Liver (tissue), 9 donors: Measurements from ENCODE around the gene CHTOP. TPM values are rescaled to one million over a fixed set of nuclear protein-coding genes. Genes with fewer than 3 reads are reported as not detected.

Experiments used
- DNase-seq: peaks from one replicate; pipeline ENCODE4 v3.0.0-alpha.2; 2017; ENCODE audit warnings: low spot score
- H3K27ac ChIP-seq, 2 donors: one replicate each; pipeline ENCODE4 v1.7.0; 2013; ENCODE audit warnings: inconsistent platforms in 2 of 2, low read length in 2 of 2, control low read depth in 1 of 2, low read depth in 1 of 2, mild to moderate bottlenecking in 1 of 2
- H3K27me3 ChIP-seq, 4 donors: one replicate each; pipeline versions ENCODE4 v1.6.1 to v1.7.0; 2013; ENCODE audit warnings: low read length in 3 of 4, inconsistent platforms in 1 of 4, mild to moderate bottlenecking in 1 of 4, moderate library complexity in 1 of 4; ENCODE audit not compliant: control insufficient read depth in 4 of 4, insufficient read depth in 4 of 4
- H3K36me3 ChIP-seq, 4 donors: one replicate each; pipeline versions ENCODE4 v1.6.1 to v1.7.0; 2013; ENCODE audit warnings: low read length in 3 of 4, mild to moderate bottlenecking in 3 of 4, low read depth in 1 of 4, moderate library complexity in 1 of 4; ENCODE audit not compliant: control insufficient read depth in 4 of 4, insufficient read depth in 3 of 4
- H3K4me1 ChIP-seq, 4 donors: one replicate each; pipeline versions ENCODE4 v1.6.1 to v1.7.0; 2013; ENCODE audit warnings: low read length in 3 of 4, mild to moderate bottlenecking in 3 of 4, moderate library complexity in 1 of 4; ENCODE audit not compliant: control insufficient read depth in 4 of 4, insufficient read depth in 4 of 4
- H3K4me3 ChIP-seq, 3 donors: one replicate each; pipeline versions ENCODE4 v1.6.1 to v1.7.0; 2013; ENCODE audit warnings: low read length in 3 of 3, control low read depth in 1 of 3, low read depth in 1 of 3, mild to moderate bottlenecking in 1 of 3
- H3K9ac ChIP-seq, 2 donors: one replicate each; pipeline ENCODE4 v1.7.0; 2013; ENCODE audit warnings: low read length in 2 of 2, mild to moderate bottlenecking in 2 of 2, moderate library complexity in 2 of 2, control low read depth in 1 of 2, low read depth in 1 of 2
- H3K9me3 ChIP-seq, 4 donors: one replicate each; pipeline versions ENCODE4 v1.6.1 to v1.7.0; 2013; ENCODE audit warnings: low read length in 3 of 4; ENCODE audit not compliant: control insufficient read depth in 4 of 4
- ATF3 ChIP-seq: IDR thresholded peaks from 2 replicates; pipeline ENCODE4 v1.6.1; 2016; ENCODE audit warnings: antibody characterized with exemption
- CTCF ChIP-seq: fragments of 150-350 bp; IDR thresholded peaks from 2 replicates; pipeline ENCODE4 v1.5.1; 2017; ENCODE audit warnings: improper control_type of control experiment, low read depth, low read length; ENCODE audit not compliant: missing input control
- EGR1 ChIP-seq, 2 donors: IDR thresholded peaks; 2 replicates each; pipeline ENCODE4 v1.6.1; 2016 to 2018; ENCODE audit warnings: antibody characterized with exemption in 2 of 2, low read depth in 2 of 2
- FOXA2 ChIP-seq: IDR thresholded peaks from 2 replicates; pipeline ENCODE4 v1.6.1; 2016; ENCODE audit warnings: antibody characterized with exemption
- GABPA ChIP-seq, 2 donors: IDR thresholded peaks in 1 of 2; conservative IDR thresholded peaks in 1 of 2; 2 replicates each; pipeline ENCODE4 v1.6.1; 2016; ENCODE audit warnings: antibody characterized with exemption in 2 of 2, mild to moderate bottlenecking in 1 of 2, moderate library complexity in 1 of 2
- HNF4A ChIP-seq, 2 donors: conservative IDR thresholded peaks; 2 replicates each; pipeline ENCODE4 v1.6.1; 2016; ENCODE audit warnings: antibody characterized with exemption in 2 of 2, mild to moderate bottlenecking in 2 of 2
- HNF4G ChIP-seq: IDR thresholded peaks from 2 replicates; pipeline ENCODE4 v1.6.1; 2016; ENCODE audit warnings: antibody characterized with exemption
- JUND ChIP-seq, 2 donors: IDR thresholded peaks; 2 replicates each; pipeline ENCODE4 v1.6.1; 2016; ENCODE audit warnings: antibody characterized with exemption in 2 of 2
- MAX ChIP-seq: IDR thresholded peaks from 2 replicates; pipeline ENCODE4 v1.6.1; 2016; ENCODE audit warnings: antibody characterized with exemption
- NR2F2 ChIP-seq: IDR thresholded peaks from 2 replicates; pipeline ENCODE4 v1.6.1; 2016; ENCODE audit warnings: antibody characterized with exemption
- RAD21 ChIP-seq, 2 donors: IDR thresholded peaks; 2 replicates each; pipeline ENCODE4 v1.6.1; 2016; ENCODE audit warnings: antibody characterized with exemption in 2 of 2, mild to moderate bottlenecking in 2 of 2
- REST ChIP-seq: IDR thresholded peaks from 2 replicates; pipeline ENCODE4 v1.6.1; 2016; ENCODE audit warnings: antibody characterized with exemption, mild to moderate bottlenecking
- RXRA ChIP-seq, 2 donors: IDR thresholded peaks; 2 replicates each; pipeline ENCODE4 v1.6.1; 2017 to 2018; ENCODE audit warnings: antibody characterized with exemption in 2 of 2, mild to moderate bottlenecking in 1 of 2
- TAF1 ChIP-seq: conservative IDR thresholded peaks from 2 replicates; pipeline ENCODE4 v1.6.1; 2016; ENCODE audit warnings: antibody characterized with exemption, mild to moderate bottlenecking
- YY1 ChIP-seq: IDR thresholded peaks from 2 replicates; pipeline ENCODE4 v1.6.1; 2016; ENCODE audit warnings: antibody characterized with exemption, mild to moderate bottlenecking
- ZBTB33 ChIP-seq: IDR thresholded peaks from 2 replicates; pipeline ENCODE4 v1.6.1; 2016; ENCODE audit warnings: antibody characterized with exemption
- WGBS: extraction: QIAGEN DNeasy Blood & Tissue Kit; methylation state at CpG from one replicate; pipeline ENCODE4 v1.1.7; 2013; 5-methylcytosine and 5-hydroxymethylcytosine counted together
- polyA plus RNA-seq, 2 donors: library from polyadenylated mRNA; stranded (reverse) in 1 of 2; unstranded in 1 of 2; fragments of 200-250 nt in 1 of 2; fragments of >200 nt in 1 of 2; fragmentation: Nextera tagmentation in 1 of 2; extraction: Ambion mirVana in 1 of 2; gene quantifications; one replicate each; pipeline versions ENCODE4 v1.2.1 to v1.2.3, GENCODE V29; 2013 to 2015
- total RNA-seq, 2 donors: library from RNA; depleted of rRNA; stranded (reverse); fragments of >200 nt; gene quantifications; one replicate each; pipeline ENCODE4 v1.2.3, GENCODE V29; 2014
- donor health status: healthy.
- donor health status: healthy.
- donor health status: healthy.
- donor health status: healthy.
- donor health status: healthy.

CHTOP gene
- total and polyA plus RNA-seq, 4 donors: 16.4 to 30.9 (median 24.3) TPM

GRCh38 chr1:153640861-153641260 is 7.0 kb downstream of the CHTOP start:
- H3K4me1 ChIP-seq: peaks cover 3 to 29% (median 17%) of the 10 kb centered on the region in 4 donors
- H3K4me3 ChIP-seq: no peak overlapping the region
- WGBS: 91% methylated on average over 6 of the region's 6 CpGs
- no peak overlapping the region for H3K9ac ChIP-seq
- no peaks in the 10 kb centered on the region for H3K9me3 ChIP-seq
- TF ChIP-seq JUND (IDR thresholded peaks at IDR 0.05) (no peak), CTCF (no peak), TAF1 (no peak), ATF3 (no peak), NR2F2 (no peak), EGR1 (IDR thresholded peaks at IDR 0.05; ENCODE audit: low read depth in 2 of 2) (no peak), RAD21 (IDR thresholded peaks at IDR 0.05) (no peak), MAX (no peak), HNF4G (no peak), RXRA (IDR thresholded peaks at IDR 0.05) (no peak), FOXA2 (no peak), ZBTB33 (no peak), REST (no peak), GABPA (IDR thresholded peaks at IDR 0.05 in 1 of 2, conservative IDR thresholded peaks at IDR 0.05 in 1 of 2) (no peak), YY1 (no peak), HNF4A (conservative IDR thresholded peaks at IDR 0.05) (no peak)
- H3K27me3 ChIP-seq: no peaks in the 10 kb centered on the region
- no peak overlapping the region for H3K27ac ChIP-seq
- peaks cover 23 to 75% (median 64%) of the 10 kb centered on the region in 4 donors for H3K36me3 ChIP-seq
- no peak for DNase-seq

GRCh38 chr1:153642161-153642560 is 8.3 kb downstream of the CHTOP start:
- H3K27ac ChIP-seq: no peak overlapping the region
- H3K27me3 ChIP-seq: no peaks in the 10 kb centered on the region
- peaks cover 22 to 69% (median 59%) of the 10 kb centered on the region in 4 donors for H3K36me3 ChIP-seq
- peaks cover 2 to 21% (median 15%) of the 10 kb centered on the region in 4 donors for H3K4me1 ChIP-seq
- no peaks in the 10 kb centered on the region for H3K9me3 ChIP-seq
- H3K4me3 ChIP-seq: no peak overlapping the region
- DNase-seq: no peak
- no peak overlapping the region for H3K9ac ChIP-seq
- WGBS: 93% methylated on average over 11 of the region's 11 CpGs
- TF ChIP-seq RAD21 (IDR thresholded peaks at IDR 0.05) (no peak), CTCF (no peak), ATF3 (no peak), REST (no peak), EGR1 (IDR thresholded peaks at IDR 0.05; ENCODE audit: low read depth in 2 of 2) (no peak), GABPA (IDR thresholded peaks at IDR 0.05 in 1 of 2, conservative IDR thresholded peaks at IDR 0.05 in 1 of 2) (no peak), FOXA2 (no peak), JUND (IDR thresholded peaks at IDR 0.05) (no peak), HNF4A (conservative IDR thresholded peaks at IDR 0.05) (no peak)
